ENCODE measurements around the gene CEACAM21.

CEACAM21 gene

DNA sequence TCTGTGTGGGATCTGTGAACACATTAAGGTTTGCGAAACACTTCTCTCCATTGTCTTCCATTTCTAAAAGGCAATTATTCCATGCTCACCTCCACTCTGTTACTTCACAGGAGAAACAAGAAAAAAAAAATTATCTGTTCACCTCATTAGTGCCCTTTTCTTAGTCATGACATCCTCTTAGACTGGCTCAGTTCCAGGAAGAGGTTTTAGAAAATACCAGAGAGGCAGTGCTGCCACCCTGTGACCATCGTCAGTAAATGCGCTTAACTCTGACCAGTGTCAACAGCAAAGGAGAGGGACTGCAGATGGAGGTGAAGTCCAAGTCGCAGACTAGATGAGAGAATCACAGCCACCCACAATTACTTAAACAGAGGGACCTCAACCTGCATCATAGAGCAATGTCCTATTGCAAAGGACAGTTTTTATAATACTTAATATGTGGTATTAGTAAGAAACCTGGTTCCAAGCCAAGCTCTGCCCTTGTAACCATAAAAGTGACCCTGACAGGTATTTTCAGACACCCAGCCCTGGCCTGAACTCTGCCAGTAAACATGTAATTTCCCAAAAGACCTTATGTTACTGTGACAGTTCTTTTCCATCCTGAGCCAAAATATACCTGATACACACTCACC lies 19.4 kb downstream of the CEACAM21 start:
- Histone ChIP-seq H3K4me1 (ENCODE audit: control insufficient read depth, insufficient read depth, low read length) (no peaks in the 10 kb centered on the region), H3K36me3 (ENCODE audit: control insufficient read depth, insufficient read depth, low read length) (no peaks in the 10 kb centered on the region), H3K27me3 (ENCODE audit: control insufficient read depth, insufficient read depth, low read length) (no peaks in the 10 kb centered on the region), H3K4me3 (ENCODE audit: low read length) (no peak overlapping the region), H3K9ac (ENCODE audit: low read length) (no peak overlapping the region), H3K27ac (ENCODE audit: low read depth, low read length) (no peak overlapping the region)

DNA sequence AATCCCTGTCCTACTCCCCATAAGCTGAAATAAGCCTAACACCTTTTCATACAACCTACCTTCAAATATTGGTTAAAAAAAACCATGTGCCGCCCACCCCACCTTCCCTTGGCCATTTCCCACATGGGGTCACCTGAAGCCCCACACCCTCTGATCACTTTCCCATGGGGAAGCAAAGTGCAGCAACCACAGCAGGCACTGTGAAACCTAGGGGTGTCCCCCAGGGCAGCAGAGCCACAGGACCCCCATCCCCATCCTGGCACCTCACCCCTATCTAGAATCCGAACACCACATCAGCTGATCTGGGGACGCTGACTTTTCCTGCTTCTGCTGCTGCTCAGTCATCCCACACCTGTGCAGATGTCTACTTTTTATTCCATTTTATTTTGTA lies 19.9 kb downstream of the CEACAM21 start:
- peaks cover 1% of the 10 kb centered on the region for H3K27me3 ChIP-seq (ENCODE audit: control insufficient read depth, insufficient read depth, low read length)

DNA sequence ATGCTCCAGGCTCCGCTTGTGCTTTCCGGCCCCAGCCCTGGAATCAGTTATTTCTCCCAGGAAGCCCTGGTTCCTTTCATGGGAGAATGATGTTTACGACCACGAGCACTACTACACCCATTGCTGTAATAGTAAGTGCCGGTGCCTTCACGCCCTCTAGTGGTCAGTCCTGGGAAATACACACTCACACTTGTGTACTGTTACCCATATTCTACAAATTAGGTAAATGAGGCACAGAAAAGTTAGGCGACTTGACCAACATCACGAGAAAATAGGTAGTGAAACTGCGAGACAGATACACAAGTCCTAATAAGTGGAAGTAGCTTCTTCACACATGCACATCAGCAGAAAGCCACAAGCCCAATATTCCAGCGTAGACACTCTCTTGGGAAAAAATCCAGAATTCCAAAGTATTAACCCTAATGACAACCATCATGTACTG lies 21.7 kb downstream of the CEACAM21 start:
- Histone ChIP-seq H3K4me1 (ENCODE audit: control insufficient read depth, insufficient read depth, low read length) (no peaks in the 10 kb centered on the region), H3K36me3 (ENCODE audit: control insufficient read depth, insufficient read depth, low read length) (no peaks in the 10 kb centered on the region), H3K27ac (ENCODE audit: low read depth, low read length) (no peak overlapping the region), H3K27me3 (ENCODE audit: control insufficient read depth, insufficient read depth, low read length) (peaks cover 3% of the 10 kb centered on the region), H3K4me3 (ENCODE audit: low read length) (no peak overlapping the region), H3K9ac (ENCODE audit: low read length) (no peak overlapping the region)

More for the DNA sequence above, 19.9 kb downstream of the CEACAM21 start:
- Histone ChIP-seq H3K36me3 (ENCODE audit: control insufficient read depth, insufficient read depth, low read length) (no peaks in the 10 kb centered on the region), H3K9ac (ENCODE audit: low read length) (no peak overlapping the region), H3K4me1 (ENCODE audit: control insufficient read depth, insufficient read depth, low read length) (no peaks in the 10 kb centered on the region), H3K4me3 (ENCODE audit: low read length) (no peak overlapping the region), H3K27ac (ENCODE audit: low read depth, low read length) (no peak overlapping the region)

DNA sequence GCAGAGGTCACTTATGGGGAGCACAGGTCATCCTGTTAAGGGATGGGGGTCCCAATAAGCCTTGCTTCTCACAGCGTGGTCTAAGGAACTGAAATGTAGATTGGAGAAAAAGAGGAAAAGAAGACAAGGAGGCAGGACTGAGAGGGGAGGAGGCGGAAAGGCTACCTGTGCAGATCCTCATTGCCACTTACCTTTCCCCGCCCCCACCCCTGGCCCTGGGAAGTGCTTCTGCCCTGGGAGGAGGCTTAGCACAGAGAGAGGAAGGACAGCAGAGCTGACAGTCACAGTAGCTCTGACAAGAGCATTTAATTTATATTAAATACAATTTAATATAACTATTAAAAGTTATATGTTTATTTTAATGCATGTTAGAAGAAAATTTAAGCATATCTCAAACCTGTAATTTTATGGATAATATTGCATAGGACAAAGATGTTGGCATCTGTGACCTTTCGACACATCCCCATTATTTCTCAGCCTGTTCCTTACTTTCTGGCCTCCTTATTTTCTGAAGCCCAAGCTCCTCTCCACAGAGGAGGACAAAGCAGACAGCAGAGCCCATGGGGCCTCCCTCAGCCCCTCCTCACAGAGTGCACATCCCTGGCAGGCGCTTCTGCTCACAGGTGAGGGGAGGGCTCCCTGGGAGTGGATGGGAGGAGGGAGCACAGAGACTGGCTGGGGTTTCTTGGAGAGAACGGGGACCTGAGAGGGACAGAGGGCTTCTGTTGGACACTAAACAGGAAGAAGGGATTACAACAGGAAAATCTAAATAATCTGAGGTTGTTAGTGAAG lies 23.4 kb downstream of the CEACAM21 start:
- no peak overlapping the region for H3K9ac ChIP-seq (ENCODE audit: low read length)
- H3K27ac ChIP-seq (ENCODE audit: low read depth, low read length), result no peak overlapping the region
- H3K4me1 ChIP-seq (ENCODE audit: control insufficient read depth, insufficient read depth, low read length), result no peaks in the 10 kb centered on the region
- peaks cover 3% of the 10 kb centered on the region for H3K27me3 ChIP-seq (ENCODE audit: control insufficient read depth, insufficient read depth, low read length)
- H3K36me3 ChIP-seq (ENCODE audit: control insufficient read depth, insufficient read depth, low read length), result no peaks in the 10 kb centered on the region
- H3K4me3 ChIP-seq (ENCODE audit: low read length), result no peak overlapping the region

DNA sequence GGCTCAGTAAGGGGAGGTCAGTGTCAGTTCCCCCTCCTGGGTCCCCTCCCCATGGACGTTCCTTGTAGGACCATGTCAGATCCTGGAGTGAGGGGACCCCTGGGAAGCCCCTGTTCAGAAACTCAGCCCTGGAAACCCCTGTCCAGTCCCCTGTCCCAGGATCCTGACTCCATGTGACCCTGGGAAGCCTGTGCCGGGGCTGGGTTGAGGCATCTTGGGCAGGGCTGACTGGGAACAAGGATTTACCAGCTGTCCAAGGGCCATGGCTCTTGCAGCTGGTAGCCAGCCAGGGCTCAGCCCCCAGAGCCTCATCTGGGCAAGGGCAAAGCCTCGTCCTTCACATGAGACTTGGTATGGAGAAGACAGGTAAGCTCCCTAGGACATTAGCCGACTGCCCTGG lies 25.8 kb downstream of the CEACAM21 start:
- no peak overlapping the region for H3K27ac ChIP-seq (ENCODE audit: low read depth, low read length)
- no peaks in the 10 kb centered on the region for H3K36me3 ChIP-seq (ENCODE audit: control insufficient read depth, insufficient read depth, low read length)
- H3K27me3 ChIP-seq (ENCODE audit: control insufficient read depth, insufficient read depth, low read length), result peaks cover 3% of the 10 kb centered on the region
- H3K4me1 ChIP-seq (ENCODE audit: control insufficient read depth, insufficient read depth, low read length), result no peaks in the 10 kb centered on the region
- H3K4me3 ChIP-seq (ENCODE audit: low read length), result no peak overlapping the region
- H3K9ac ChIP-seq (ENCODE audit: low read length), result no peak overlapping the region

DNA sequence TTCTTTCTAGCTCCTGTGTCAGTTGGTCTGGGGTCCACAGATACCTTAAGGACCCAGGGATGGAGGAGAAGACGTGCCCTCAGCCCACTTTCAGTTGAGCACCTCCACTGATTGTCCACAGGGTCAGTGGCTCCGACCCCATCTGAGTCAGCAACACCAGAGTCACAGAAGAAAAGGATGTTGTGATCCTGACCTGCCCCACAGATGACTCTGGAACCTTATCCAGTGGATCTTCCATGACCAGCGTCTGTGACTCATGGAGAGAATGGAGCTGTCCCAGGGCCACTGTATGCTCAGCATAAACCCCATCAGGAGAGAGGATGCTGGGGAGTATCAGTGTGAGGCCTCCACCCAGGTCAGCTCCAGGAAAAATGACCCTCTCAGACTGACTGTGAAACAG lies 28.9 kb downstream of the CEACAM21 start:
- Histone ChIP-seq H3K27me3 (ENCODE audit: control insufficient read depth, insufficient read depth, low read length) (peaks cover 3% of the 10 kb centered on the region), H3K9ac (ENCODE audit: low read length) (no peak overlapping the region), H3K27ac (ENCODE audit: low read depth, low read length) (no peak overlapping the region), H3K4me1 (ENCODE audit: control insufficient read depth, insufficient read depth, low read length) (no peaks in the 10 kb centered on the region), H3K4me3 (ENCODE audit: low read length) (no peak overlapping the region), H3K36me3 (ENCODE audit: control insufficient read depth, insufficient read depth, low read length) (no peaks in the 10 kb centered on the region)

DNA sequence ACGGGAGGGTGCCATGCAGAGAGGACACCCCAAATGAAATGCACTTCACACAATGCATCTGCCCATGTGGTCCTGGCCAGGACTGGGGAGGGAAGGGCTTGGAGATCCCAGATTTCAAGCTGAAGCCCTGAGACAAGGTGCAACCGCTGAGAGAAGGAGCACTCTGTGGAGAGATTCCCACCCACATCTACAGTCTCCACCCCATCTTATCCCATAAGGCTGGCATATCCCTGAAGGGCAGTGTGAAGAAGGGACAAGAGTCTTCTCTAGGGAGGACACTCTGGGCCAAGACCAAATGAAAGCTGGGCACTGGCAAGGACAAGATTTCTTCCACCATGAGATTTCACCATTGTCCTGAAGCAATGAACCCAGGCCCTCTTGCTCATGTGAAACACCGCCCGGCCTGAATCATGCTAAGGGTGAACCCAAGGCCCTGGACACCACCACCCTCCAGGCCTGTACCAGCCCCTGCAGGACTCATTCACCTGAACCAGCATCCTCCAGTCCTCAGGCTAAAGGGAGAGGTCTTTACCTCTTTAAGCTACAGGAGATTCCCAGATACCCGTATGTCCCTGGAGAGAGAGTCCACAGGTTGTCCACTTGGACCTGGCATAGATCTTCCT lies 30.4 kb downstream of the CEACAM21 start:
- Histone ChIP-seq H3K4me1 (ENCODE audit: control insufficient read depth, insufficient read depth, low read length) (no peaks in the 10 kb centered on the region), H3K9ac (ENCODE audit: low read length) (no peak overlapping the region), H3K4me3 (ENCODE audit: low read length) (no peak overlapping the region), H3K27me3 (ENCODE audit: control insufficient read depth, insufficient read depth, low read length) (peaks cover 3% of the 10 kb centered on the region), H3K36me3 (ENCODE audit: control insufficient read depth, insufficient read depth, low read length) (no peaks in the 10 kb centered on the region), H3K27ac (ENCODE audit: low read depth, low read length) (no peak overlapping the region)

DNA sequence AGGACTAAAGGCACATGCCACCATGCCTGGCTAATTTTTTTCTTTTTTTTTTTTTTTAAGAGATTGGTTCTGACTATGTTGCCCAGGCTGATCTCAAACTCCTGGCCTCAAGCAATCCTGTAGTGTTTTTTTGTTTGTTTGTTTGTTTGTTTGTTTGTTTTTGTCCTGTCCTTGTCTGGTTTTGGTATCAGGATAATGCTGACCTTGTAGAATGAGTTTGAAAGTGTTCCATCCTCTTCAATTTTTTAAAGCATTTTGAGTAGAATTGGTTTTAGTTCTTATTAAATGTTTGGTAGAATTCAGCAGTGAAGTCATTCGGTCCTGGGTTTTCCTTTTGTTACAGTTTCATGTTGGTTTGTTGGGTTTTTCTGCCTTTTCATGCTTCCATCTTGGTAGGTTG lies 31.7 kb downstream of the CEACAM21 start:
- Histone ChIP-seq H3K9ac (ENCODE audit: low read length) (no peak overlapping the region), H3K4me3 (ENCODE audit: low read length) (no peak overlapping the region), H3K27me3 (ENCODE audit: control insufficient read depth, insufficient read depth, low read length) (peaks cover 3% of the 10 kb centered on the region), H3K27ac (ENCODE audit: low read depth, low read length) (no peak overlapping the region), H3K36me3 (ENCODE audit: control insufficient read depth, insufficient read depth, low read length) (no peaks in the 10 kb centered on the region), H3K4me1 (ENCODE audit: control insufficient read depth, insufficient read depth, low read length) (no peaks in the 10 kb centered on the region)

DNA sequence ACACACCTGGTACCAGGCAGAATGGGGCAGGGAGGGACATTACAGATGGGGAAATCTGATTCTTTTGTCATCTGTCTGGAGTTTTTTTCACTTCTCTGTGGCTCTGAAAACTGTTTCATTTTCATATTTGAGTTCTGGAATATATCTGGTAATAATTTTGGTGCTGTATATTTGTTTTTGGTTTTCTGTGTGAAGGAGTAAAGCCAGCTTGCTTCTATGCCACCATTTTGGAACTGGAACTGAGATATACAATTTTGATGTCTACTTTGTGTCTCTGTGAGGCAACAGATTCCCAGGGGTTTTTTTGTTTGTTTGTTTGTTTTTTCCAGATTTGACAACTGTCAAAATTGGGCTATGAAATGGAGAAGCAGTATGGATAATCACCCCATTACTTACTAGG lies 34.8 kb downstream of the CEACAM21 start:
- H3K27ac ChIP-seq (ENCODE audit: low read depth, low read length), result no peak overlapping the region
- H3K9ac ChIP-seq (ENCODE audit: low read length), result no peak overlapping the region
- H3K4me3 ChIP-seq (ENCODE audit: low read length), result no peak overlapping the region
- H3K27me3 ChIP-seq (ENCODE audit: control insufficient read depth, insufficient read depth, low read length), result peaks cover 3% of the 10 kb centered on the region
- no peaks in the 10 kb centered on the region for H3K4me1 ChIP-seq (ENCODE audit: control insufficient read depth, insufficient read depth, low read length)
- no peaks in the 10 kb centered on the region for H3K36me3 ChIP-seq (ENCODE audit: control insufficient read depth, insufficient read depth, low read length)

DNA sequence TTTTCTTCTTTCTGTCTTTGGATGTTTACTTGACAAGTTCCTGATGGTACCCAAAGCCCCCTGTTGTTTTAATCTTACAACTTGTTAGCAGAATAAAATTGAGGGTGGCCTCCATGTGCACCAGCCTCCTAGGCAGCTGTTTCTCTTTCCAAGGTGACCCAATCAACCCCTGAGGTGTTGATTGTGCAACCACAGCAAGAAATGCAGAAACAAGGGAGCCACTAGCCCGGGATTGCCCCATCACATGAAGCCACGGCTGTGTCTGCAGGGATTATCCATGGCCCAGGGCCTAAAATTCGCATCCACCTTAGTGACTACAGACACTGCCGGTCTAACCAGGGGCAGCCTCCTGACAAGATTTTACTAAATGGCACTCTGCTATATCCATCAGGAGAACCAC lies 36.5 kb downstream of the CEACAM21 start:
- peaks cover 3% of the 10 kb centered on the region for H3K27me3 ChIP-seq (ENCODE audit: control insufficient read depth, insufficient read depth, low read length)
- H3K4me1 ChIP-seq (ENCODE audit: control insufficient read depth, insufficient read depth, low read length), result no peaks in the 10 kb centered on the region
- no peak overlapping the region for H3K9ac ChIP-seq (ENCODE audit: low read length)
- no peak overlapping the region for H3K27ac ChIP-seq (ENCODE audit: low read depth, low read length)
- H3K36me3 ChIP-seq (ENCODE audit: control insufficient read depth, insufficient read depth, low read length), result no peaks in the 10 kb centered on the region
- no peak overlapping the region for H3K4me3 ChIP-seq (ENCODE audit: low read length)

DNA sequence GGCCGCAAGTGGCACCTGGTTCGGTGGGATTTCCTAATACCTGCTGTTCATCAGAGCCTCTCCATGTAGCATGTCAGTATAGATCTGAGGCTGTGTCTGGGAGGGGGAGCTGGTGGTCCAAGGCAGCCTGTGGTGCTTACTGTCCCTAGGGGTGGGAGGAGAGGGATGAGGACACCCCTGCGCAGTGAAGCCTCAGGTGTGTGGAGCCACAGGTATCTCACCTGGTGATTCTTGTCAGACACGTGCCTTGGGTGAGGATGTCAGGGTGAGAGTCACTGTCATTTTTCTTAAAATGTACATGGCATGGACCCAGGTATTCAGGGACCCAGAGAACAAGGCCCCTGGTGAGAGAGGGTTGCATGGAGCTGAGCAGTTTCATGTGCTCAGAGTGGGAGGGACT lies 39.2 kb downstream of the CEACAM21 start:
- H3K36me3 ChIP-seq (ENCODE audit: control insufficient read depth, insufficient read depth, low read length), result no peaks in the 10 kb centered on the region

DNA sequence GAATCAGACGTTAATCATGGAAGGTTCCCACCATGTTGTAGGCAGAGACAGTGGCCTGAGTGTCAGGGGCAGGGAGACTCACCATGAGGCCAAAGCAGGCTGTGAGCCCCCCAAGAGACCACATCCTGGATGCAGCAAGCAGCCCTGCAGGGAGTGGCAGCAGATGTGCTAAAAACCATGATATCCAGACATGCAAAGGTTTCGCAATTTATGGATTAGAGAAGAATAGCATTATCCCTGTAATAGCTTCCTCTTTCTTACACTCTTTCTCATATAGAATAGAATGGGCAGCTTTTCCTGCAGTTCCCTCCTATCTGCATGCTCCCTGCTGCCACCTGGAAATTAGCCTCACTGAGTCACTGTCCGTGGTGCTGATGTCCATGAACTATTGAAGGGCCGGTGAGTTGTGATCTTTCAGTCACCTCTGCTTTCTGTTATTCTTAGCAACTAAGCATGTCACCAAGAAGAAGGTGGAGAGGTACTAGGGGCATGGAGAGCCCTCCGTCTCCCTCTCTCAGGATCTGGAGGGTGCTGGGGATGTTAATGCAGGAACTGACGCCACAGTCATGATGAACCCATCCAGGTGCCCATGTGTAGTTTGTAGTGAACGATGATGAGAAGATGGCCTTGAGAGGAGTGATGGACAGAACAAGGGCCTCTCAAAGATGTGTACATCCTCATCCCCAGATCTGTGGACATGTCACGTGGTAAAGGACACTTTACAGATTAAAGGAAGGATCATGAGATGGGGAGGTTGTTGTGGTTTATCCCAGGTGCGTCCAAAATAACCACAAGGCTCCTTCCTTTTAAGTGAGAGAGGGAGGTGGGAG lies 41.0 kb downstream of the CEACAM21 start:
- no peaks in the 10 kb centered on the region for H3K27me3 ChIP-seq (ENCODE audit: control insufficient read depth, insufficient read depth, low read length)
- H3K4me1 ChIP-seq (ENCODE audit: control insufficient read depth, insufficient read depth, low read length), result no peaks in the 10 kb centered on the region
- H3K36me3 ChIP-seq (ENCODE audit: control insufficient read depth, insufficient read depth, low read length), result no peaks in the 10 kb centered on the region
- no peak overlapping the region for H3K4me3 ChIP-seq (ENCODE audit: low read length)
- no peak overlapping the region for H3K9ac ChIP-seq (ENCODE audit: low read length)
- no peak overlapping the region for H3K27ac ChIP-seq (ENCODE audit: low read depth, low read length)

More for the DNA sequence above, 39.2 kb downstream of the CEACAM21 start:
- Histone ChIP-seq H3K4me1 (ENCODE audit: control insufficient read depth, insufficient read depth, low read length) (no peaks in the 10 kb centered on the region), H3K4me3 (ENCODE audit: low read length) (no peak overlapping the region), H3K27ac (ENCODE audit: low read depth, low read length) (no peak overlapping the region), H3K9ac (ENCODE audit: low read length) (no peak overlapping the region), H3K27me3 (ENCODE audit: control insufficient read depth, insufficient read depth, low read length) (peaks cover 3% of the 10 kb centered on the region)

All from rectal smooth muscle tissue (tissue), 1 donor.